Endothelial cell (in vitro differentiated cells): ENCODE measurements around the gene TENM4. TPM values are rescaled to one million over a fixed set of nuclear protein-coding genes. Genes with fewer than 3 reads are reported as not detected.

Source experiments
- DNase-seq: peaks from one replicate; pipeline ENCODE4 v3.0.0; 2021; ENCODE audit warnings: low spot score
- H3K27ac Mint-ChIP-seq: one replicate; pipeline ENCODE4 v1.8.0; 2021; ENCODE audit warnings: mixed read lengths, inconsistent platforms; ENCODE audit not compliant: unreplicated experiment
- H3K27me3 Mint-ChIP-seq: one replicate; pipeline ENCODE4 v1.8.0; 2021; ENCODE audit warnings: mild to moderate bottlenecking, moderate library complexity, mixed read lengths, inconsistent platforms; ENCODE audit not compliant: unreplicated experiment
- H3K36me3 Mint-ChIP-seq: one replicate; pipeline ENCODE4 v1.8.0; 2021; ENCODE audit warnings: mild to moderate bottlenecking, low read depth, mixed read lengths, inconsistent platforms; ENCODE audit not compliant: unreplicated experiment
- H3K4me1 Mint-ChIP-seq: one replicate; pipeline ENCODE4 v1.8.0; 2021; ENCODE audit warnings: mild to moderate bottlenecking, mixed read lengths, inconsistent platforms; ENCODE audit not compliant: unreplicated experiment
- H3K4me3 Mint-ChIP-seq: one replicate; pipeline ENCODE4 v1.8.0; 2021; ENCODE audit warnings: mild to moderate bottlenecking, mixed read lengths, inconsistent platforms; ENCODE audit not compliant: unreplicated experiment
- H3K9me3 Mint-ChIP-seq: one replicate; pipeline ENCODE4 v1.8.0; 2021; ENCODE audit warnings: mixed read lengths, inconsistent platforms; ENCODE audit not compliant: unreplicated experiment
- CTCF ChIP-seq: fragments of 200-600 bp; sonication (generic); IDR thresholded peaks from one replicate; pipeline ENCODE4 v1.5.0; 2021; ENCODE audit warnings: antibody characterized with exemption; ENCODE audit not compliant: unreplicated experiment
- total RNA-seq: library from RNA; stranded (reverse); fragmentation: NEBNext Ultra II Directional; extraction: Animal tissue kit (Norgen Biotek cat#: 25700); gene quantifications from one replicate; pipeline ENCODE4 v1.2.1, GENCODE V29; 2021; ENCODE audit not compliant: unreplicated experiment

The TENM4 gene
- total RNA-seq, 1 donor from 2014 or later, result 1.8 TPM

- H3K27ac Mint-ChIP-seq, result no peak overlapping the region
- no peaks in the 10 kb centered on the region for H3K9me3 Mint-ChIP-seq
- H3K4me1 Mint-ChIP-seq, result peaks cover 5% of the 10 kb centered on the region
- TF ChIP-seq CTCF, result no peak
- DNase-seq, result no peak
- peaks cover 13% of the 10 kb centered on the region for H3K36me3 Mint-ChIP-seq
- H3K27me3 Mint-ChIP-seq, result peaks cover 13% of the 10 kb centered on the region
- no peak overlapping the region for H3K4me3 Mint-ChIP-seq
These were observed 562.2 kb downstream of the TENM4 start for GRCh38 chr11:78878631-78879030.

GRCh38 chr11:78876676-78877075, 564.2 kb downstream of the TENM4 start:
- no peak for TF ChIP-seq CTCF
- Mint-ChIP-seq H3K4me3 (no peak overlapping the region), H3K27me3 (peaks cover 13% of the 10 kb centered on the region)

DNA sequence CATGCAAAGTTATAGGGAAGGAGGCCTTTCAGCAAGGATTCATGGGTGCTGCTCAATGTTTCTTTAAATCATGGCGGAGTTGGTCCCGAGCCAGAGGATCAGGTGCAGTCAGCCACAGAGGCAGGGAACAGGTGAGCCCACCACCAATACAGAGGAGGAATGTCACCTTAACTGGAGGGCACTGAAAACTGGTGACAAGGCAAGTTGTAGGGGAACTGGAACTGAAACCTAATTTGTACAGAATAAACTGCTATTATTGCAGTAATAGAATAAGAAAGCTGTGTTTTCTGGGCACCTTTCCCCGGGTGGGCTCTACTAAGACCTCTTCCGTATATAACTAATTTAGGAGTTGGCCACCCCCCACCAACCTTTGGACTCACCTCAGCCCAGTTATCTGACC, 570.2 kb downstream of the TENM4 start:
- Mint-ChIP-seq H3K9me3 (no peaks in the 10 kb centered on the region), H3K36me3 (no peaks in the 10 kb centered on the region), H3K27me3 (no peaks in the 10 kb centered on the region), H3K4me3 (no peak overlapping the region), H3K4me1 (peaks cover 12% of the 10 kb centered on the region), H3K27ac (no peak overlapping the region)
- TF ChIP-seq CTCF, result no peak
- DNase-seq, result no peak

More at GRCh38 chr11:78876676-78877075, 564.2 kb downstream of the TENM4 start:
- H3K36me3 Mint-ChIP-seq, result peaks cover 13% of the 10 kb centered on the region
- H3K4me1 Mint-ChIP-seq, result peaks cover 5% of the 10 kb centered on the region
- no peak for DNase-seq
- no peaks in the 10 kb centered on the region for H3K9me3 Mint-ChIP-seq
- H3K27ac Mint-ChIP-seq, result no peak overlapping the region

- no peak for DNase-seq
- Mint-ChIP-seq H3K36me3 (no peaks in the 10 kb centered on the region), H3K4me1 (peaks cover 12% of the 10 kb centered on the region), H3K9me3 (no peaks in the 10 kb centered on the region), H3K27me3 (peaks cover 1% of the 10 kb centered on the region), H3K4me3 (no peak overlapping the region), H3K27ac (peak overlapping the region; percentile 13)
- no peak for TF ChIP-seq CTCF
These were observed 571.5 kb downstream of the TENM4 start for GRCh38 chr11:78869293-78869692.

DNA sequence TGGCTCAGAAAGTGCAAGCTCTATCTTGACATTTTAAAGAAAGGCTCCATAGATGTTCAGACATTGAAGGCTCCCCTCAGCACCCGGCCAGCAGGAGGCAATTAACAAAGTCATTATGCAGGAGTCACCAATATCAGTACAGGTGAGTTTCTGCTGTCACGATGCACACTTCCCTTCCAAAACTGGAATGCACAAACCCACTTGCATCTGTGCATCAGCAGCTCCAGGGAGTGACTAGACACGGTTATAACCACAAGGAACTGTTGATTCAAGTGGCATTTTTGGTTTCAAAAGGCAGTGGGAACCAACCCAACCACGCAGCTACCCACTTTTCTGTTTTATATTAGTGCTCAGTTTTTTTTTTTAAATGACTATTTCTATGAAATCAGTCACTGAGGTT, 572.3 kb downstream of the TENM4 start:
- H3K9me3 Mint-ChIP-seq, result no peaks in the 10 kb centered on the region
- no peak overlapping the region for H3K4me3 Mint-ChIP-seq
- no peak overlapping the region for H3K27ac Mint-ChIP-seq
- no peaks in the 10 kb centered on the region for H3K36me3 Mint-ChIP-seq
- H3K27me3 Mint-ChIP-seq, result peaks cover 1% of the 10 kb centered on the region
- TF ChIP-seq CTCF, result no peak
- H3K4me1 Mint-ChIP-seq, result peaks cover 12% of the 10 kb centered on the region
- DNase-seq, result no peak
